ENCODE results near the gene ZBTB20. TPM values are rescaled to one million over a fixed set of nuclear protein-coding genes. Genes with fewer than 3 reads are reported as not detected.

Gene ZBTB20
- total and polyA plus RNA-seq, 2 donors (not counting 1 experiment from before 2014, with no cell fraction given): 4.0 to 123 TPM

DNA sequence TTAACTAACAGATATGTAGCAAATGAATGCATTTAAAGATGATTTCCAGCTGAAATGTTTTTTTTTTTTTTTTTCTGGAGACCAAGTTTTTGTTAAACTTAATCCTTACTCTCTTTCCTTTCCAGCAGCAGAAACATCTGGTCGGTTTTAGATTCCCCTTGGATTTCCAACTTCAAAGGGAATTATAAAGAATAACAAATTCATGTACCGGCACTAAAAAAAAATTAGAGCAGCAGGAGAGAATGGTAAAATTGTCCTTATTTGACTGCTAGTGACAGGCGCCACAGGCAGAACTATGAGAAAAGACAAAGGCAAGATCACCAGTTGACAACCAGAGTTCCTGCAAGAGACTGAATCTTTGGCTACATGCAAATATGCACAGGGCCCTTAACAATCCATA, 459.9 kb downstream of the ZBTB20 start:
- Histone ChIP-seq H4K20me1 (ENCODE audit: control insufficient read depth, insufficient read depth, low read length, poor library complexity, severe bottlenecking) (no peaks in the 10 kb centered on the region), H3K4me2 (replicated peaks; ENCODE audit: low read depth, low read length, poor library complexity, severe bottlenecking) (no peak overlapping the region), H3K9me3 (ENCODE audit: control extremely low read depth in 1 of 3, control insufficient read depth in 2 of 3, insufficient read depth in 1 of 3, low read length in 2 of 3) (no peaks in the 10 kb centered on the region), H3K4me3 (ENCODE audit: control extremely low read depth in 1 of 5, extremely low read depth in 1 of 5, insufficient read depth in 1 of 5, low read depth in 2 of 5, low read length in 4 of 5) (no peak overlapping the region), H3K79me2 (ENCODE audit: control insufficient read depth, insufficient read depth, low read length) (no peaks in the 10 kb centered on the region), H3K27ac (ENCODE audit: low read length in 2 of 2) (no peak overlapping the region), H3K36me3 (replicated peaks in 1 of 2; ENCODE audit: control extremely low read depth in 1 of 2, control insufficient read depth in 1 of 2, extremely low read depth in 1 of 2, insufficient read depth in 2 of 2, low read length in 1 of 2) (no peaks in the 10 kb centered on the region), H3K9ac (ENCODE audit: low read length) (no peak overlapping the region), H3K27me3 (replicated peaks in 1 of 4; ENCODE audit: control extremely low read depth in 1 of 4, control insufficient read depth in 3 of 4, insufficient read depth in 4 of 4, low read length in 3 of 4) (no peaks in the 10 kb centered on the region), H3K4me1 (ENCODE audit: control insufficient read depth in 2 of 2, insufficient read depth in 2 of 2, low read length in 2 of 2) (no peaks in the 10 kb centered on the region), H2AFZ (ENCODE audit: insufficient read depth, low read depth, low read length, poor library complexity, severe bottlenecking) (no peak overlapping the region)
- no peak overlapping the region for H3K4me3 Mint-ChIP-seq
- intact Hi-C loops (cut with micrococcal nuclease): no loop called here
- WGBS (ENCODE audit: insufficient coverage): 100% methylated on average over 1 of the region's 3 CpGs
- DNase-seq (no peak), ATAC-seq (ENCODE audit: low read depth) (no peak)
- H3K27me3 Mint-ChIP-seq: no peaks in the 10 kb centered on the region
- no peak overlapping the region for H3K27ac Mint-ChIP-seq
- no peaks in the 10 kb centered on the region for H3K9me3 Mint-ChIP-seq (ENCODE audit: insufficient read depth)
- TF ChIP-seq CTCF (IDR thresholded peaks at IDR 0.05): no peak
- TF ChIP-seq EZH2 (IDR thresholded peaks at IDR 0.05; ENCODE audit: borderline replicate concordance, insufficient read depth, low read depth, low read length, poor library complexity, severe bottlenecking): no peak
- ChIA-PET POLR2A (no interaction called here), CTCF (no interaction called here)
- H3K4me1 Mint-ChIP-seq: peaks cover 4% of the 10 kb centered on the region

- ChIA-PET CTCF (no interaction called here), POLR2A (no interaction called here)
- H3K27me3 Mint-ChIP-seq: no peaks in the 10 kb centered on the region
- no peaks in the 10 kb centered on the region for H3K79me2 ChIP-seq (ENCODE audit: control insufficient read depth, insufficient read depth, low read length)
- WGBS (ENCODE audit: insufficient coverage): 47% methylated on average over 2 of the region's 4 CpGs
- no peak overlapping the region for H3K4me3 Mint-ChIP-seq
- H3K9me3 ChIP-seq (ENCODE audit: control extremely low read depth in 1 of 3, control insufficient read depth in 2 of 3, insufficient read depth in 1 of 3, low read length in 2 of 3): no peaks in the 10 kb centered on the region
- H3K9ac ChIP-seq (ENCODE audit: low read length): no peak overlapping the region
- no peak overlapping the region for H3K4me3 ChIP-seq (ENCODE audit: control extremely low read depth in 1 of 5, extremely low read depth in 1 of 5, insufficient read depth in 1 of 5, low read depth in 2 of 5, low read length in 4 of 5)
- H3K4me1 Mint-ChIP-seq: peaks cover 4% of the 10 kb centered on the region
- no peaks in the 10 kb centered on the region for H3K9me3 Mint-ChIP-seq (ENCODE audit: insufficient read depth)
- no peaks in the 10 kb centered on the region for H3K27me3 ChIP-seq (replicated peaks in 1 of 4; ENCODE audit: control extremely low read depth in 1 of 4, control insufficient read depth in 3 of 4, insufficient read depth in 4 of 4, low read length in 3 of 4)
- no peak overlapping the region for H3K4me2 ChIP-seq (replicated peaks; ENCODE audit: low read depth, low read length, poor library complexity, severe bottlenecking)
- intact Hi-C loops (cut with micrococcal nuclease): no loop called here
- H3K4me1 ChIP-seq (ENCODE audit: control insufficient read depth in 2 of 2, insufficient read depth in 2 of 2, low read length in 2 of 2): no peaks in the 10 kb centered on the region
- DNase-seq: no peak
- no peak overlapping the region for H3K27ac Mint-ChIP-seq
- H4K20me1 ChIP-seq (ENCODE audit: control insufficient read depth, insufficient read depth, low read length, poor library complexity, severe bottlenecking): no peaks in the 10 kb centered on the region
- no peak for ATAC-seq (ENCODE audit: low read depth)
- no peak for TF ChIP-seq CTCF (IDR thresholded peaks at IDR 0.05)
- TF ChIP-seq EZH2 (IDR thresholded peaks at IDR 0.05; ENCODE audit: borderline replicate concordance, insufficient read depth, low read depth, low read length, poor library complexity, severe bottlenecking): no peak
- no peaks in the 10 kb centered on the region for H3K36me3 ChIP-seq (replicated peaks in 1 of 2; ENCODE audit: control extremely low read depth in 1 of 2, control insufficient read depth in 1 of 2, extremely low read depth in 1 of 2, insufficient read depth in 2 of 2, low read length in 1 of 2)
- no peak overlapping the region for H2AFZ ChIP-seq (ENCODE audit: insufficient read depth, low read depth, low read length, poor library complexity, severe bottlenecking)
- H3K27ac ChIP-seq (ENCODE audit: low read length in 2 of 2): no peak overlapping the region
Measured at GRCh38 chr3:114686621-114687020, 460.5 kb downstream of the ZBTB20 start.

Data from B cell (primary cell).